Activated naive CD8-positive, alpha-beta T cell treated with anti-CD3 and anti-CD28 coated beads, Interleukin-2, amount 50 U/mL, for 24 hours (primary cell): ENCODE measurements around the gene GOLGA7B.
"Not testable (repeated sequence)": the region's sequence is repeated elsewhere in the genome, so short reads cannot be mapped to it uniquely, and the experiment has no call there.

ENCODE experiments used
- ATAC-seq: fragments of 150-1000 bp; cut with Tn5 transposase; one replicate; pipeline ENCODE4 v1.10.0; 2021
- DNase-seq: peaks from one replicate; pipeline ENCODE4 v3.0.0; 2021
- H3K27ac Mint-ChIP-seq: one replicate; pipeline ENCODE4 v1.8.0; 2021; ENCODE audit warnings: mild to moderate bottlenecking, mixed read lengths
- H3K27me3 Mint-ChIP-seq: one replicate; pipeline ENCODE4 v1.8.0; 2021; ENCODE audit warnings: mixed read lengths
- H3K36me3 Mint-ChIP-seq: one replicate; pipeline ENCODE4 v1.8.0; 2021; ENCODE audit warnings: low read depth, mixed read lengths
- H3K4me1 Mint-ChIP-seq: one replicate; pipeline ENCODE4 v1.8.0; 2021; ENCODE audit warnings: mixed read lengths
- H3K4me3 Mint-ChIP-seq: one replicate; pipeline ENCODE4 v1.8.0; 2021; ENCODE audit warnings: mild to moderate bottlenecking, moderate library complexity, mixed read lengths
- H3K9me3 Mint-ChIP-seq: one replicate; pipeline ENCODE4 v1.8.0; 2021; ENCODE audit warnings: mixed read lengths

Gene GOLGA7B

GRCh38 chr10:97822261-97822687 lies 27.4 kb upstream of the GOLGA7B start:
- Mint-ChIP-seq H3K9me3 (no peaks in the 10 kb centered on the region), H3K4me1 (peaks cover 4% of the 10 kb centered on the region), H3K36me3 (no peaks in the 10 kb centered on the region), H3K27me3 (no peaks in the 10 kb centered on the region), H3K4me3 (no peak overlapping the region), H3K27ac (no peak overlapping the region)
- no peak for ATAC-seq
- no peak for DNase-seq

- no peak for ATAC-seq
These were observed 25.9 kb upstream of the GOLGA7B start for GRCh38 chr10:97823734-97824133.

GRCh38 chr10:97825020-97825760 lies 24.5 kb upstream of the GOLGA7B start:
- DNase-seq (no peak), ATAC-seq (no peak)
- Mint-ChIP-seq H3K9me3 (no peaks in the 10 kb centered on the region), H3K4me1 (peaks cover 15% of the 10 kb centered on the region), H3K36me3 (no peaks in the 10 kb centered on the region), H3K27me3 (no peaks in the 10 kb centered on the region), H3K4me3 (no peak overlapping the region), H3K27ac (no peak overlapping the region)

More at GRCh38 chr10:97823734-97824133, 25.9 kb upstream of the GOLGA7B start:
- Mint-ChIP-seq H3K9me3 (no peaks in the 10 kb centered on the region), H3K36me3 (no peaks in the 10 kb centered on the region), H3K27ac (no peak overlapping the region), H3K4me3 (no peak overlapping the region), H3K4me1 (peaks cover 8% of the 10 kb centered on the region), H3K27me3 (no peaks in the 10 kb centered on the region)
- DNase-seq, result no peak

- no peak overlapping the region for H3K27ac Mint-ChIP-seq
- no peak overlapping the region for H3K4me3 Mint-ChIP-seq
- H3K27me3 Mint-ChIP-seq, result no peaks in the 10 kb centered on the region
- peaks cover 15% of the 10 kb centered on the region for H3K4me1 Mint-ChIP-seq
- H3K9me3 Mint-ChIP-seq, result no peaks in the 10 kb centered on the region
- ATAC-seq, result no peak
- no peaks in the 10 kb centered on the region for H3K36me3 Mint-ChIP-seq
- no peak for DNase-seq
These were observed 22.8 kb upstream of the GOLGA7B start for GRCh38 chr10:97826892-97827291.

- no peaks in the 10 kb centered on the region for H3K36me3 Mint-ChIP-seq
- H3K4me3 Mint-ChIP-seq, result no peak overlapping the region
- no peak for DNase-seq
- no peaks in the 10 kb centered on the region for H3K27me3 Mint-ChIP-seq
- peaks cover 12% of the 10 kb centered on the region for H3K4me1 Mint-ChIP-seq
- ATAC-seq, result no peak
- H3K27ac Mint-ChIP-seq, result no peak overlapping the region
- no peaks in the 10 kb centered on the region for H3K9me3 Mint-ChIP-seq
These were observed 21.8 kb upstream of the GOLGA7B start for GRCh38 chr10:97827702-97828291.

- Mint-ChIP-seq H3K4me3 (no peak overlapping the region), H3K9me3 (no peaks in the 10 kb centered on the region), H3K27me3 (no peaks in the 10 kb centered on the region), H3K36me3 (no peaks in the 10 kb centered on the region), H3K4me1 (peaks cover 12% of the 10 kb centered on the region), H3K27ac (no peak overlapping the region)
- DNase-seq (no peak), ATAC-seq (no peak)
These were observed 20.9 kb upstream of the GOLGA7B start for GRCh38 chr10:97828721-97829120.

GRCh38 chr10:97830064-97830463 lies 19.6 kb upstream of the GOLGA7B start:
- ATAC-seq (no peak), DNase-seq (no peak)
- peaks cover 12% of the 10 kb centered on the region for H3K4me1 Mint-ChIP-seq
- no peaks in the 10 kb centered on the region for H3K9me3 Mint-ChIP-seq
- H3K27ac Mint-ChIP-seq, result no peak overlapping the region
- no peaks in the 10 kb centered on the region for H3K36me3 Mint-ChIP-seq
- no peak overlapping the region for H3K4me3 Mint-ChIP-seq
- H3K27me3 Mint-ChIP-seq, result no peaks in the 10 kb centered on the region

GRCh38 chr10:97831259-97831658 lies 18.4 kb upstream of the GOLGA7B start:
- Mint-ChIP-seq H3K27ac (no peak overlapping the region), H3K36me3 (no peaks in the 10 kb centered on the region), H3K9me3 (peaks cover 3% of the 10 kb centered on the region), H3K27me3 (no peaks in the 10 kb centered on the region), H3K4me1 (peaks cover 12% of the 10 kb centered on the region), H3K4me3 (no peak overlapping the region)
- ATAC-seq (no peak), DNase-seq (no peak)

GRCh38 chr10:97836446-97836845 lies 13.2 kb upstream of the GOLGA7B start:
- Mint-ChIP-seq H3K4me3 (no peak overlapping the region), H3K36me3 (no peaks in the 10 kb centered on the region), H3K27me3 (no peaks in the 10 kb centered on the region), H3K27ac (no peak overlapping the region), H3K9me3 (peaks cover 7% of the 10 kb centered on the region), H3K4me1 (peaks cover 12% of the 10 kb centered on the region)
- DNase-seq, result no peak
- no peak for ATAC-seq

GRCh38 chr10:97838091-97838490 lies 11.6 kb upstream of the GOLGA7B start:
- Mint-ChIP-seq H3K27ac (no peak overlapping the region), H3K36me3 (no peaks in the 10 kb centered on the region), H3K9me3 (peaks cover 7% of the 10 kb centered on the region), H3K4me3 (no peak overlapping the region), H3K4me1 (peaks cover 15% of the 10 kb centered on the region), H3K27me3 (no peaks in the 10 kb centered on the region)
- DNase-seq (no peak), ATAC-seq (no peak)

- H3K9me3 Mint-ChIP-seq, H3K27me3 Mint-ChIP-seq, H3K4me3 Mint-ChIP-seq, H3K36me3 Mint-ChIP-seq, H3K27ac Mint-ChIP-seq, ATAC-seq, DNase-seq: not testable (repeated sequence)
- peaks cover 15% of the 10 kb centered on the region for H3K4me1 Mint-ChIP-seq
These were observed 8.5 kb upstream of the GOLGA7B start for GRCh38 chr10:97841166-97841565.

GRCh38 chr10:97842114-97842513 lies 7.5 kb upstream of the GOLGA7B start:
- peaks cover 15% of the 10 kb centered on the region for H3K4me1 Mint-ChIP-seq
- not testable (repeated sequence) for DNase-seq, H3K27me3 Mint-ChIP-seq, ATAC-seq, H3K9me3 Mint-ChIP-seq, H3K27ac Mint-ChIP-seq, H3K4me3 Mint-ChIP-seq, H3K36me3 Mint-ChIP-seq

- Mint-ChIP-seq H3K4me1 (peaks cover 15% of the 10 kb centered on the region), H3K4me3 (no peak overlapping the region), H3K36me3 (no peaks in the 10 kb centered on the region), H3K27ac (no peak overlapping the region), H3K27me3 (no peaks in the 10 kb centered on the region), H3K9me3 (no peaks in the 10 kb centered on the region)
- no peak for ATAC-seq
- DNase-seq, result no peak
These were observed 6.9 kb upstream of the GOLGA7B start for GRCh38 chr10:97842656-97843280.

- H3K27me3 Mint-ChIP-seq, result no peaks in the 10 kb centered on the region
- ATAC-seq, result no peak
- no peak for DNase-seq
- peaks cover 15% of the 10 kb centered on the region for H3K4me1 Mint-ChIP-seq
- H3K36me3 Mint-ChIP-seq, result no peaks in the 10 kb centered on the region
- H3K27ac Mint-ChIP-seq, result no peak overlapping the region
- H3K9me3 Mint-ChIP-seq, result no peaks in the 10 kb centered on the region
- no peak overlapping the region for H3K4me3 Mint-ChIP-seq
These were observed 6.4 kb upstream of the GOLGA7B start for GRCh38 chr10:97843281-97843671.

- not testable (repeated sequence) for H3K27me3 Mint-ChIP-seq, DNase-seq
These were observed 5.7 kb upstream of the GOLGA7B start for GRCh38 chr10:97843972-97844371.

More at GRCh38 chr10:97843972-97844371, 5.7 kb upstream of the GOLGA7B start:
- not testable (repeated sequence) for H3K4me3 Mint-ChIP-seq, H3K9me3 Mint-ChIP-seq, ATAC-seq, H3K36me3 Mint-ChIP-seq, H3K27ac Mint-ChIP-seq
- peaks cover 16% of the 10 kb centered on the region for H3K4me1 Mint-ChIP-seq
